K562 (cell line): ENCODE data around the gene CTH. TPM values are rescaled to one million over a fixed set of nuclear protein-coding genes. Genes with fewer than 3 reads are reported as not detected.

Experiments
- ATAC-seq: fragments of 200-7000 bp; cut with Tn5 transposase; 3 replicates; pipeline ENCODE4 v1.9.1; 2020; ENCODE audit warnings: moderate library complexity
- BruUV-seq: library from RNA; stranded (reverse); fragments of 400-500 nt; replicated peaks from 2 replicates; lab custom pipeline; 2021; lab: Mats Ljungman, UMichigan
- CTCF ChIA-PET: fragments of 300-600 bp; formaldehyde crosslinking; extraction: SDS; loops from one replicate; lab custom pipeline; 2021; ENCODE audit warnings: low intra/inter-chr PET ratio; lab: Yijun Ruan, JAX
- POLR2A ChIA-PET: fragments of 300-600, 350-650 bp; sonication (Branson Sonifier 250); formaldehyde crosslinking; extraction: SDS; loops from one replicate; lab custom pipeline; 2021; ENCODE audit warnings: antibody characterized with exemption, inconsistent platforms; lab: Yijun Ruan, JAX
- DNase-seq, 4 experiments: peaks; one replicate each; pipeline versions ENCODE4 v3.0.0 to v3.0.0-alpha.2; 2011 to 2018; ENCODE audit warnings: low spot score in 3 of 4, mixed read lengths in 3 of 4; ENCODE audit errors: extremely low read depth in 1 of 4
- FAIRE-seq: peaks from 2 replicates; lab custom pipeline; 2011; peaks lifted over from hg19 to GRCh38; lab: Jason Lieb, UNC
- H2AFZ ChIP-seq: 2 replicates; pipeline ENCODE4 v1.6.0; 2011; ENCODE audit warnings: low read depth, low read length, control low read depth, inconsistent platforms
- H3K27ac ChIP-seq: fragments of 200-600 bp; 3 replicates; pipeline ENCODE4 v1.8.0; 2011; ENCODE audit warnings: low read depth, mild to moderate bottlenecking, control low read depth, inconsistent platforms, low read length, moderate library complexity, mixed read lengths; ENCODE audit errors: extremely low read depth
- H3K27me3 ChIP-seq, 2 experiments: fragments of 300-600 bp in 1 of 2; 2 replicates in 1 of 2; 3 replicates in 1 of 2; pipeline versions ENCODE4 v1.6.0 to v1.8.0; 2011; ENCODE audit warnings: inconsistent platforms in 2 of 2, low read length in 2 of 2, mild to moderate bottlenecking in 1 of 2, mixed read lengths in 1 of 2, moderate library complexity in 1 of 2; ENCODE audit not compliant: control insufficient read depth in 2 of 2, insufficient read depth in 2 of 2
- H3K36me3 ChIP-seq: fragments of 300-600 bp; 3 replicates; pipeline ENCODE4 v1.8.0; 2011; ENCODE audit warnings: mild to moderate bottlenecking, low read length, inconsistent platforms; ENCODE audit not compliant: control insufficient read depth, insufficient read depth
- H3K4me1 ChIP-seq, 2 experiments: fragments of 200-600 bp in 1 of 2; replicated peaks in 1 of 2; 2 replicates in 1 of 2; 3 replicates in 1 of 2; pipeline versions ENCODE4 v1.5.1 to v1.8.0; 2011; ENCODE audit warnings: inconsistent platforms in 2 of 2, low read length in 2 of 2, mild to moderate bottlenecking in 1 of 2, mixed read lengths in 1 of 2, moderate library complexity in 1 of 2; ENCODE audit not compliant: control insufficient read depth in 2 of 2, insufficient read depth in 2 of 2
- H3K4me2 ChIP-seq: 2 replicates; pipeline ENCODE4 v1.6.1; 2011; ENCODE audit warnings: low read length, control low read depth, inconsistent platforms, mixed read lengths; ENCODE audit not compliant: insufficient read depth
- H3K4me3 ChIP-seq: fragments of 200-600 bp; sonication (generic), shearing (Covaris generic); 2 replicates; pipeline ENCODE4 v1.5.1; 2016; ENCODE audit warnings: control low read depth, inconsistent platforms
- H3K79me2 ChIP-seq: fragments of 200-600 bp; 3 replicates; pipeline ENCODE4 v1.8.0; 2011; ENCODE audit warnings: low read length, inconsistent platforms; ENCODE audit not compliant: control insufficient read depth, insufficient read depth
- H3K9ac ChIP-seq, 2 experiments: 2 replicates each; pipeline versions ENCODE4 v1.6.0 to v1.6.1; 2011; ENCODE audit warnings: low read depth in 2 of 2, low read length in 2 of 2, control low read depth in 1 of 2, inconsistent platforms in 1 of 2, mild to moderate bottlenecking in 1 of 2, mixed read lengths in 1 of 2; ENCODE audit not compliant: insufficient read depth in 1 of 2
- H3K9me1 ChIP-seq: one replicate; pipeline ENCODE4 v1.6.0; 2011; ENCODE audit warnings: inconsistent platforms, mild to moderate bottlenecking, low read length, moderate library complexity; ENCODE audit not compliant: control insufficient read depth, insufficient read depth
- H3K9me3 ChIP-seq: replicated peaks from 2 replicates; pipeline ENCODE4 v1.5.1; 2011; ENCODE audit warnings: low read depth, low read length, inconsistent platforms; ENCODE audit not compliant: control insufficient read depth, insufficient read depth
- H4K20me1 ChIP-seq: replicated peaks from 2 replicates; pipeline ENCODE4 v1.6.1; 2011; ENCODE audit warnings: low read length, inconsistent platforms, mixed read lengths; ENCODE audit not compliant: control insufficient read depth, insufficient read depth
- CHD2 ChIP-seq: IDR thresholded peaks from 2 replicates; pipeline ENCODE4 v1.6.1; 2011; ENCODE audit warnings: low read depth, low read length
- GATA2 ChIP-seq: sonication (generic); formaldehyde crosslinking; IDR thresholded peaks from 2 replicates; pipeline ENCODE4 v1.4.0; 2020; ENCODE audit warnings: mild to moderate bottlenecking, missing genetic modification reagents
- PHF21A ChIP-seq: fragments of 450-650 bp; IDR thresholded peaks from 2 replicates; pipeline ENCODE4 v1.6.1; 2017; ENCODE audit warnings: low read depth, borderline replicate concordance
- SMAD4 ChIP-seq: fragments of 250-450 bp; sonication (Bioruptor Pico); conservative IDR thresholded peaks from 2 replicates; pipeline ENCODE4 v1.8.0; 2021; ENCODE audit warnings: inconsistent platforms, mild to moderate bottlenecking, moderate library complexity
- SNIP1 ChIP-seq: fragments of 450-650 bp; IDR thresholded peaks from 2 replicates; pipeline ENCODE4 v1.7.1; 2017; ENCODE audit warnings: low read depth, mild to moderate bottlenecking
- SNRNP70 ChIP-seq: fragments of 200-400 bp; formaldehyde crosslinking; optimal IDR thresholded peaks from 2 replicates; pipeline ENCODE3; 2017; ENCODE audit warnings: low read depth, low read length
- STAG1 ChIP-seq: sonication (generic); formaldehyde crosslinking; IDR thresholded peaks from 2 replicates; pipeline ENCODE4 v1.5.0; 2020; ENCODE audit warnings: missing genetic modification reagents, borderline replicate concordance
- whole genome bisulfite sequencing: fragments of 100-300 bp; shearing (Covaris generic); methylation state at CpG from one replicate; pipeline ENCODE4 v1.1.6; 2016; ENCODE audit warnings: low coverage, mixed read lengths; ENCODE audit not compliant: insufficient coverage; ENCODE audit errors: missing lambda C conversion rate; 5-methylcytosine and 5-hydroxymethylcytosine counted together
- in situ Hi-C: fragments of 300-500 bp; cut with MboI; formaldehyde crosslinking; loops from 4 replicates; pipeline ENCODE4 v1.15.0; 2018; ENCODE audit warnings: inconsistent platforms, mixed read lengths
- intact Hi-C: fragments of 100-400 bp; cut with micrococcal nuclease; formaldehyde crosslinking; loops from 2 replicates; pipeline ENCODE4 v1.14.2; 2022
- polyA plus RNA-seq, 8 experiments: library from polyadenylated mRNA; depleted of rRNA in 4 of 8; stranded (reverse) in 5 of 8; unstranded in 3 of 8; fragments of >200 nt; fragmentation: Nextera tagmentation in 2 of 8; fragmentation: Illumina TruSeq in 1 of 8; extraction: Ambion mirVana in 2 of 8; extraction: Trizol in 1 of 8; gene quantifications; 2 replicates each; pipeline versions ENCODE4 v1.2.1 to v1.2.3, GENCODE V29; 2011 to 2014; ENCODE audit warnings: inconsistent platforms in 1 of 8, missing spikeins in 1 of 8
- total RNA-seq, 7 experiments: library from RNA; depleted of rRNA in 6 of 7; stranded (reverse); fragments of >200 nt in 6 of 7; fragmentation: Illumina TruSeq in 2 of 7; extraction: Trizol in 2 of 7; gene quantifications; 2 replicates each; pipeline versions ENCODE4 v1.2.1 to v1.2.3, GENCODE V29; 2011 to 2021; ENCODE audit warnings: low replicate concordance in 1 of 7
- TF ChIP-seq, protein P1 (sequence below), 3 experiments: IDR thresholded peaks in 2 of 3; conservative IDR thresholded peaks in 1 of 3; 2 replicates each; pipeline ENCODE4 v1.5.1; 2011 to 2012; ENCODE audit warnings: low read length in 3 of 3, mild to moderate bottlenecking in 3 of 3, control low read depth in 2 of 3, improper control_type of control experiment in 1 of 3, inconsistent platforms in 1 of 3, low read depth in 1 of 3, mixed read lengths in 1 of 3, moderate library complexity in 1 of 3; ENCODE audit not compliant: insufficient read depth in 2 of 3

Gene CTH
- total and polyA plus RNA-seq, 9 of the 15 experiments (the other 6 are each of a cell fraction or from before 2014, with no cell fraction given): 8.0 to 54.4 (median 30.9) TPM

DNA sequence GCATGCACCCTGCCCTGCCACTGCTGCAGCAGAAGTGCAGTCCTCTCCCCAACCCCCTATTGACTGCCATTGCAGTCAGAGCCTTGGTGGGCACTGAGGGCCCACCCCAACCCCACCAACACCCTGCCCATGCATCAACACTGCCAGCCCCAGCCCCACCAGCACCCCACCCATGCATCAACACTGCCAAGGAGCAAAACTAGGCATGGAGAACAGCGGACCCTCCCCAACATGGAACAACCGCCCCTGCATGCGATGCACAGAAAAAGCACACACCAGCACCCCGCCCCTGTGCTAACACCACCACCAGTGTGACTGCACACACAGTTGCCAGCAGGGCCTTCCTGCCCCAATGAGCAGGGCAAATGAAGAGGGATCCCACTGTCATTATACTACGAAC is 57.1 kb downstream of the CTH start:
- POLR2A ChIA-PET: no interaction called here
- no peaks in the 10 kb centered on the region for H4K20me1 ChIP-seq
- H3K4me1 ChIP-seq: peaks cover 0 to 5% of the 10 kb centered on the region in 2 experiments; a peak in 2 of 5 replicates
- no peak for TF ChIP-seq STAG1 (CRISPR knock-in tag)
- TF ChIP-seq GATA2: no peak
- no peak for TF ChIP-seq SNRNP70
- no peak for TF ChIP-seq SNIP1
- no peak for TF ChIP-seq SMAD4 (CRISPR knock-in tag)
- no peak for TF ChIP-seq PHF21A
- TF ChIP-seq CHD2: no peak
- TF ChIP-seq, protein P1, sequence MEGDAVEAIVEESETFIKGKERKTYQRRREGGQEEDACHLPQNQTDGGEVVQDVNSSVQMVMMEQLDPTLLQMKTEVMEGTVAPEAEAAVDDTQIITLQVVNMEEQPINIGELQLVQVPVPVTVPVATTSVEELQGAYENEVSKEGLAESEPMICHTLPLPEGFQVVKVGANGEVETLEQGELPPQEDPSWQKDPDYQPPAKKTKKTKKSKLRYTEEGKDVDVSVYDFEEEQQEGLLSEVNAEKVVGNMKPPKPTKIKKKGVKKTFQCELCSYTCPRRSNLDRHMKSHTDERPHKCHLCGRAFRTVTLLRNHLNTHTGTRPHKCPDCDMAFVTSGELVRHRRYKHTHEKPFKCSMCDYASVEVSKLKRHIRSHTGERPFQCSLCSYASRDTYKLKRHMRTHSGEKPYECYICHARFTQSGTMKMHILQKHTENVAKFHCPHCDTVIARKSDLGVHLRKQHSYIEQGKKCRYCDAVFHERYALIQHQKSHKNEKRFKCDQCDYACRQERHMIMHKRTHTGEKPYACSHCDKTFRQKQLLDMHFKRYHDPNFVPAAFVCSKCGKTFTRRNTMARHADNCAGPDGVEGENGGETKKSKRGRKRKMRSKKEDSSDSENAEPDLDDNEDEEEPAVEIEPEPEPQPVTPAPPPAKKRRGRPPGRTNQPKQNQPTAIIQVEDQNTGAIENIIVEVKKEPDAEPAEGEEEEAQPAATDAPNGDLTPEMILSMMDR (IDR thresholded peaks at IDR 0.05 in 2 of 3, conservative IDR thresholded peaks at IDR 0.05 in 1 of 3; ENCODE audit: insufficient read depth in 2 of 3, low read depth in 1 of 3, low read length in 3 of 3): no peak
- no peak overlapping the region for H3K4me2 ChIP-seq
- no TSS peak for BruUV-seq
- no peak overlapping the region for H3K9ac ChIP-seq
- 40% methylated on average over 5 of the region's 5 CpGs for WGBS
- H3K9me3 ChIP-seq: no peaks in the 10 kb centered on the region
- DNase-seq (no peak), FAIRE-seq (no peak), ATAC-seq (no peak)
- no peaks in the 10 kb centered on the region for H3K36me3 ChIP-seq
- no peaks in the 10 kb centered on the region for H3K9me1 ChIP-seq
- in situ Hi-C loops: no loop called here
- H2AFZ ChIP-seq: no peak overlapping the region
- H3K27me3 ChIP-seq: peaks cover 0 to 9% of the 10 kb centered on the region in 2 experiments; a peak in 2 of 5 replicates
- no peak overlapping the region for H3K27ac ChIP-seq
- intact Hi-C loops: no loop called here
- CTCF ChIA-PET: no interaction called here
- H3K79me2 ChIP-seq: no peaks in the 10 kb centered on the region
- no peak overlapping the region for H3K4me3 ChIP-seq
